AML-193 (cell line): Measurements from ENCODE around the gene SPTLC3.
A peak's percentile ranks its signal among the peaks of the same experiment; 100 is the strongest.

Experiments
- DNase-seq, 2 experiments: peaks; one replicate each; lab custom pipeline; 2025; lab: John Stamatoyannopoulos, UW

Gene SPTLC3

DNA sequence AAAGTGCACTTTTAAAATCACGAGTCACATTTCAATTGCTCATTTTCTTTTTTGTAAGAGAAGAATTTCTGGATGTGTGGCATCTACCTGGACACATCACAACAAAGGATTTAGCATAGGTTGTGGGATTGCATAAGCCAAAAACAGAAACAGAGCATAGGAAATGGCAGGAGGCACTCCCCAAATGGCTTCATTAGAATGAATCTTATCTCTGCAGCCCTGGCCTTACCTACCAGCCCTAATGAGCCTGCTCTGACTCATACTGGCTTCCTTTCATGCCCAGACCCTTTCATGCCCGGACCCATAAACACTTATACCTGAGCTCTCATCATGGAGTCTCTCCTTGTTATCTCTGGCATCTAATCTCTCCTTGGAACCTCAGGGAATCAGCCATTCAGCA is 23.9 kb upstream of the SPTLC3 start:
- DNase-seq = no peak

DNA sequence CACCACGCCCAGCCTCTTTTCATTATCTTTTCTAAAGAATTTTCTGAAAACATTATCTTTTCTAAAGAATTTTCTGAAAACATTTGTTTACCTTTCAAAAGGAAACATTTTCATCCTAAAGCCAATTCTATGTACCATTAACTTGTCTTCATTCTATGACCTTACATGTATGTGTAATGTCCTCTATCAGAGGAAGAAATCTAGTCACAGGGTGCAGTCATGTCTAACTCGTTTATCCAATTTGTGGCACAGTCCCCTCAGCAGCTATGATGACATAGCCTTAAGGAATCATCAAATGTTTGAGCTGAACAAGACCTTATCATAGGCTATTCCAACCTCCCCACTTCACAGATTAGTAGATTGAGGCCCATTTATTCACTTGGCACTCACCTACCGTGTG is 21.5 kb upstream of the SPTLC3 start:
- no peak for DNase-seq

DNA sequence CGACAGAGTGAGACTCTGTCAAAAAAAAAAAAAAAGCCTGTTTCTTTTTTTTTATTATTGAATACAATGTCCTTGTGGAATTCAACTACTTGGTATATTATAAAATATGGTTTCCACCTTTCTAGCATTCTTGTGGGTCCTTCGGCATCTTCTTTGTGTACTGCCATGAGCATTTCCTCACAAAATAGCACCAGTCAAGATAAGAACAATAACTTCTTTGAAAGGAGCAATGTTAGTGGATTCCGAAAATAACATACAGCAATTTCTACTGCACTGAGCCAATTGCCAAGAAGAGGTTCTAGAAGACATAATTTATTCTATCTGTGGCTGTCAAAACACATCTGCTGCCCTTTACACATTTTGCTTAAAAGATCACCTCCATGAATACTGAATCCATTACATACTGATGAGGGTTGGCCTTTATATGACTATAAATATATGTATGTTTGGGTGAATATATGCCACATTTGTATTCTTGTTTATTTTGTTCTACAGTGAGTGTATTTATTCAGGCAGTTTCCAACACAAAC is 19.1 kb upstream of the SPTLC3 start:
- DNase-seq = no peak

DNA sequence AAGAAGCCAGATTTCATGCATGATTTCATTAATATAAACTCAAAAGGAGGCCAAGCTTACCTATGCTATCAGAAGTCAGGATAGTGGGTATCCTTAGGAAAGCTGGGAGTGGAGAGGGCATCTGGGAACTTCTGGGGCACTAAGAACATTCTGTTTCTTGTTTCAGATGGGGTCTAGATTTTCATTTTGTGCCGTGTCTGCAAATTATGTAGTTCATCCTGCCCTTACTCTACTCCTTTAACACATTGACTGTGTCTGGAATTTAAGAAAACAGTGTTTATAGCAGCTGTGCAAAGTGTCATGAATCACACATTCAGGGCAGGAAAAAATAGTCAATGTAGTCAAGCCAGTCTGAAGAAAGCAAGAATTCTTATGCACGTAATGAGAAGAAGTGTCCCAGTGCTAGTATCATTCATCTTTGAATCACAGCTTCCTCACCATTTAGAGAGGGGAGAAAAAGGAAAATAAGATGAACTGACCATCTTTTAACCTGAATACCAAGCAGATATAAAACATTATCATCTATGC is 11.6 kb upstream of the SPTLC3 start:
- no peak for DNase-seq

DNA sequence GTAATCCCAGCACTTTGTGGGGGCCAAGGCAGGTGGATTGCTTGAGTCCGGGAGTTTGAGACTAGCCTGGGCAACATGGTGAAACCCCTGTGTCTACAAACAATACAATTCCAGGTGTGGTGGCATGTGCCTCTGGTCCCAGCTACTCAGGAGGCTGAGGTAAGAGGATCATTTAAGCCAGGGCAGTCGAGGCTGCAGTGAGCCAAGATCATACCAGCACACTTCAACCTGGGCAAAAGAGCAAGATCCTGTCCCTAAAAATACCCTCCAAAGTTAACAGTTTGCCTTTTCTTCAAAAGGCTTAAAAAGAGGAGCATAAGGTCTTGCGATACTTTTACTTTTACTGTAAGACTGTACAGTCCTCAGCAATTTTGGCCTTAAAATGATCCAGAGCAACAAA is 10.7 kb upstream of the SPTLC3 start:
- DNase-seq = no peak

DNA sequence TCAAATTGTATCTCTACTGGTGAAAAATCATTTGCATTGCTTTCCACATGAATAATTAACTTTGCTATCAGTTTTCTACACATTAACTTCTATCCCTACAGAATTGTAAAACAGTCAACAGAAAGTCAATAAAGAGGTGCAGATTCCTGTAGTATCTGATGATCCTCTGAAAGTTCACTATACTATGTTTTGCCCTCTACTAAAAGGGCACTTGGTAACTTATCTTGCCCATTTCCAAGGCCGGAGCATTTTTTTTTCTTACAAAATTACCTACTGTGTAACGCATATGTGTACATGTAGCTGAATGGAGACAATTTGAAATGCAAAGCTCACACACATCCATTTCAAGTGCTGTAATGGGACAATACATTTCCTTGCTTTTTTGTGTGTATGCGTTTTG is 9.6 kb upstream of the SPTLC3 start:
- no peak for DNase-seq

DNA sequence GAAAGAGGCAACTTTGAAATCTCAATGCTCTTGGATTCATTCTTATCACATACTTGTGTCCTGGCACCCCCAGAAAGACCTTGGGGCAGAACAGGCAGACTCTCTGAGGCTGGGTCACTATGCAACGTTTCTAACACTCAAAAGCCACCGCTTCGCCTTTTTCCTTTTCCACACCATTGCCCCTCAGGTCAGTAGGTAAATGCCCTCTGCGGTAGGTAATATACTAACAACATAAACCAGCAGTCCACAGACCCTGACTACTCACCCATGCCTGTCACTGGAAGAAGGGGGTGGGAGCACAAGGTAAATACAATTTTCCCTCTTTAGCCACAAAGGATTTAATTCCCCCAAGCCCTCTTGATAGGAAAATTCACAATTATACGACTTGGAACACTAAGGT is 6.5 kb upstream of the SPTLC3 start:
- no peak for DNase-seq

DNA sequence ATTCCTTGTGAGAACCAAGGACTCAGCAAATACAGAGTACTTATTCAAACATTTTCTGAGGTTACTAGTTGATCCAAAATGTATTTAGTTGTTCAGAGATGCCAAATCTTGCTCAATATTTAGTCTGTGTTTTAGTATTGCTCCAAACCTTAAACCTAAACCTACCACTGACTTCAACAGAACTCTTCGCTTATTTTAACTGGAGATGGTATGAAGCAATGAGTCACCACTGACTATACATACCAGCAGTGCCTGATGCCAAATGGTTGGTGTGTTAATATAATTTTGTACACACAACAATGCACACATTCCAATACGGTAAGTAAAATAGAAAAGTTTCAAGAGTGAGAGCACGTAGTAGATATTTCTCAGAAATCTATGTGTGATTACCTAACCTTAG is 1.9 kb upstream of the SPTLC3 start:
- no peak for DNase-seq

DNA sequence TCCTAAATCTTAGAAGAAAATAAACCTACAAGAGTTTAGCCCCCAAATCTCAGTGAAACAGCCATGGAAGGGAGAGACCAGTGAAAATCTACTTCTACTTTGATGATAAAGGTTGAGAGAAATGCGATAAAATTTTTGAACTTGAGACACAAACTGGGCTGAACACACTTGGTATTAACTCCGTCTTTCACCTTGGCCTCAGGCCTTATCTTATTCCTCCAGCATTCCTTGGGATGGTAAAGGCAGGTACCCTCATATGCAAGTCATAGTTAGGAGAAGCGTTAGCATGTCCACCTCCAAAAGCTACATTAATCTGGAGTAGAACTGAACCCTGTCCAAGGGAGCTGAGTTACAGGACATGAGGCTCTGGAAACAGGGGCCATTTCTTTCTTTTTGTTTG is 1.2 kb upstream of the SPTLC3 start:
- no peak for DNase-seq

DNA sequence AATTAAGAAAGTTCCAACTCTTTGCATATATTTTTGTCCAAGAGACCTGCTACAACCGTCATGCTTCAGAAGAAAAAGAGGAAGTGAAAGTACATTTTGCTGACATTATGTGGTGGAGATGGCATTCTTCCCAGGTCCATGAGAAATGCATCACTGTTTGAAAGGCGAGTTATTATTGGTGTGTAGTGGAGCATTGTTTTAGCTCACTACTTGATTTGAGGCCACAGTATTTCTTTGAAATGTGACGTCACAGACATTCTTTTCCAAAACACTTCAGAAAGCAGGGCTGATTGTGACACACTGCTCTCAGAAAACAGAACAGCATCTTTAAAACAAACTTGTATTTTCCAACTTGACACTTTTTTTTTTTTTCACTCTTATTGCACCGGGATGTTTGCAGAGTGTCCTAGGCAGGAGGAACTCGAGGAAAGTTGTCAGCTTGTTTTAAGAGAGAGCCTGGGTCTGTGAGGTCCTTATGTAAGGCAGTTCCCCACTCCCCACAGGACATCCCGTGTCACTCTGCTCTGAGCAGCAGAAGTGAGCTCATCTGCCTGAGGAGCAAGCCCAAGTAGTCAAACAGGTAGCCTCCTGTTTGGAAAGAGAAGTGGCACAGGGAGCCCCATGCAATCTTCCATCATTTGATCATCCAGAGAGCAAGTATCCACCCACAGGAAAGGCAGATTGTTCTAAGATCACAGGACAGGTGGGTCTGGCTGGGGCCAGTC is 1.1 kb downstream of the SPTLC3 start:
- DNase-seq = peak; percentile 75 to 83

DNA sequence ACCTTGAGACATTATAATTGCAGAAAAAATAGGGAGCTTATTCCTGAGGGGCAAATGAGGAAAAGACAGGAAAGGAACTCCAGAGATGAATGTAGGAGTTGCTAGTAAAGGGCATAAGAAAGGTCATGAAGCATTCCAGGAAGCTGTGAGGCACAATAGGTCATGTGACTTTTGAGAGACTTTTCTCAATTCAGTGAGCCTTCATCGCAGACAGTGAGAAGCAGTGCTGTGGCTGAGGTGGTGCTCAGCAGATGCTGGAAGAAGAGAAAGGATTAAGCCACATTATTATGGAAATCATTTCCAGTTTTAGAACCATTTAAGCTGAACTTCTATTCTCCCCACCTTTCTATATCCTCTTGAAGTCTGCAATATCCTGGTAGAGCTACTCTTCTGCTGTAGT is 4.1 kb downstream of the SPTLC3 start:
- DNase-seq = no peak

DNA sequence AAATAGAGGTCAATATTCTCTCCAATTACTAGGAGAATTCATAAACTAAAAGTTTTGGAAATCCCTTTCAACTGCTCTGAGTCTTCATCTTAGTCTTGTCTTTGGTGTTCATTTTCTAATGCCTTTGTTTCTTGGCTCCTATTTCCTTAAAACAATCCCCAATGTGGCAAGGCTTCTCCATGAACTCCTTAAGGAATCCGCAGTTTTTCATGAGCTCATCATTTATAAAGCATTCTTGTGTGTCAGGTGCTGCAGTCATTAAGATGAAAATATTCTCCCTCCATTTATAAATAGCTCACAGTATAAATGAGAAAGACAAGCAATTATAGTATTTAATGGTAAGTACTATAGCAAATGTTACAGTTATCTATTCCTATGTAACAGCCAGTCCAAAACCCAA is 4.6 kb downstream of the SPTLC3 start:
- DNase-seq = no peak

DNA sequence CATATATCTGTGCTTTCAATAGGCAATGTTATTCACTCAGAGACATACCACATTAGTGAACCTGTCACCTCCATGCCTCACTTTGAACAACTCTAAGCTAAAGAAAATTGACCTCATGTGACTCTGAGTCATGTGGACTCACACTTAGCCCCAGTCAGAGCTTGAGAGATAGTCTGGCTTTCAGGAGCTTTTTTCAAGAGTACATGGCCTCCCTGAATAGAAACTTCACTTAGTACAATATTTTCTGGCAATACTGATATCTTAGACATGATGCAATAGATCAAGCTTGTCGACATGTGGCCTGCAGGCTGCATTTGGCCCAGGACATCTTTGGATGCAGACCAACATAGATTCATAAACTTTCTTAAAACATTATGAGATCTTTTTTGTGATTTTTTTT is 8.5 kb downstream of the SPTLC3 start:
- DNase-seq = no peak

DNA sequence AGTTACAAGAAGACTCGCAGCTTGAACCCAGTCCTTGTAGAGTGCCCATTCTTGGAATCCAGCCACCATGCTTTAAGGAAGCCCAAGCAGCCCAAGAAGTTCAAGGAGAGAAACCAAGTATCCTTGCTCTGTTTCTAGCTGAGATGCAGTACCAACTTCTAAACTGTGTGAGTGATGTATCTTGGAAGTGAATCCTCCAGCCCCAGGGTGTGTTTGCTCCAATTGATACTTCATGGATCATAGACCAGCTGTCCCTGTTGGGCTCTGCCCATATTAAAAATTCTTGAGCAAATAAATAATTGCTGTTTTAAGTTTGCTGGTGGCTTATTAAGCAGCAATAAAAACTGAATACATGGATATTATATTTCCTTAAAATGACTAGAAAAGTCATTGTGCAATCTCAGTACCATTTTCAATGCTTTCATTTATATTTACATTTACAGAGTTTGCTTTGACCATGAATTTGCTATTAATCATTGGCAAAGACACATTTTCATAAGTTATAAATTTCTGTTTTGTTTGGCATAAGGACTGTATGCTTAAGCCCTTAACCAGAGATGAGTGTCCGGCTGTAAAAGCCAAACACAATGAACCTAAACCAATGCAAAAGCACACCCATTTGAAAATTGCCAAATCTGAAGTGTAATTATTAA is 9.2 kb downstream of the SPTLC3 start:
- no peak for DNase-seq

DNA sequence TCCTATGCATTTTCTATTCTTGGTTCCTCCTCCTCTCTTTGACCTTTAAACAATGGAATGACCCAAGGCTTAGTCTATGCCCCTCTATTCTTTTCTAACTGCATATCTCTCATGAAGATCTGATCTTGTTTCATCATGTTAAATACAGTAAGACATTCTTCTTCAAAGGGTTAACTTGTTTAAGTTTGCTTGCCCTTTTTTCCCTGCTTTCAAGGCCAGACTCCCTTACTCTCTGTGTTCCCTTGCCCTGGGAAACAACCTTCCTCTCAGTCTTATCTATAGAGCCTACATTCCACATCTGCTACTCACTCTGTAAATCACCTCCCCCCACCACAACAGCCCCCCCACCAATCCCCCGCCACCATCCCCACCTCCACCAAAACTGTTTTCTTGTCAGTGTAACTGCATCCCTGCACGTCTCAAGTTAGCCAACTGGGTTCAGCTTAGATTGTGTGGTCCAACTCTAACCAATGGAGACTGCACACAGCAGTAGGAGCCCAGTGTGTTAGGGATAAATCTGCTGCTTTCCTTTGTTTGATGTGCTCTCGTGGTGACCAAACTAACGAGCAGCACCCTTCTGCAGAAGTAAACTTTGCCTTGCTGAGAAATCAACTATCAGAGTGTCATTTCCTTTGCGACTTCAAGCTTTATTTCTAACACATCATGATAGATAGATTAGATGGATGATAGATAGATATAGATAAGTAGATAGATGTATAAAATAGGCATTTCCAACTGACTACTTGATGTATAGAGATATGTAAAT is 12.6 kb downstream of the SPTLC3 start:
- no peak for DNase-seq

DNA sequence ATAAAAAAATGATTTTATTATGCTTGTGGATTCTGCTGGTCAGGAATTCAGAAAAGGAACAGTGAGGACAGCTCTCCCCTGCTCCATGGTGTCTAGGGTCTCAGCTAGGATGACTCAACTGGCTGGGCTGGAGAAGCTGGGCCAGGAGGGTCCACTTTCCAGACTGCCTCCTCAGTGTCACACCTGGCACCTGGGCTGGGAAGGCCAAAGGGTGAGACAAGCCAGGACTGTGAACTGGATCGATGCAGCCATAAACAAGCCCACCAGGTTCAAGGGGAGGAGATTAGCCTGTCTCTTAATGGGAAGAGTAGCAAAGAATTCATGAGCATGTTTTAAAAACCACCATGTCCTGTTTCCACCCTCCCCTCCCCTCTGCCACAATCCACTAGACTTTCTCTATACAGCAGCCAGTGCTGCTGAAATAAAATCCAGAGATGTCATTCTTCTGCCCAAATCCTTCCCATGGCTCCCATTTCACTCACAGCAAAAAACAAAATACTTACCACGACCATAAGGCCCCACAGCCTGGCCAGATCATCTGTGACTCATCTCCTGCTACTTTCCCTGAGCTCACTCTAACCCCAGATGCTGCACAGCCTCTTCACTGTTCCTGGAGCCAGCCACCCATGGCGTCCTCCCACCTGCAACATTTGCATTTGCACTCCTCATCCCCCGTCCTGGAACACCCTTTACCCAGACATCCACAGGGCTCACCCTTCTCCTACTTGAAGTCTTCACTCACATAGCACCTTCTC is 13.8 kb downstream of the SPTLC3 start:
- DNase-seq = no peak

DNA sequence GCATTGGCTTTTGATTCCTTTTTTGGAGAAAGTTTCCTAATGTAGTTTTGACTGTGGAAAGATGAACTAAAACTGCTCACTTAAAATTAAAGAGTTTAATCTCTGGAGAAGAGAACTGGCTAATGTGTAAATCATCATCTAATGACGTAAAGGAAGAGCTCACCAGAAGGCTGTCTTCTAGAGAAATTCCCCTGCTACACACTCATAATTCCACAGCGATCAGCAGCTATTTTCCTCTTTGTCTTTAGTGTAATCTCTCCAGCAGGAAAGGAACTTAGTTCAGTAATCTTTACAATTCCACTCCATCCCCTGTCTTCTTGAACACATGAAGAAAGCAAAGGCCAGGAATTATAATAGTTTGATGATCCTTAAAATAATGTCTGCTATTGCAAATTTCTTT is 15.8 kb downstream of the SPTLC3 start:
- no peak for DNase-seq

DNA sequence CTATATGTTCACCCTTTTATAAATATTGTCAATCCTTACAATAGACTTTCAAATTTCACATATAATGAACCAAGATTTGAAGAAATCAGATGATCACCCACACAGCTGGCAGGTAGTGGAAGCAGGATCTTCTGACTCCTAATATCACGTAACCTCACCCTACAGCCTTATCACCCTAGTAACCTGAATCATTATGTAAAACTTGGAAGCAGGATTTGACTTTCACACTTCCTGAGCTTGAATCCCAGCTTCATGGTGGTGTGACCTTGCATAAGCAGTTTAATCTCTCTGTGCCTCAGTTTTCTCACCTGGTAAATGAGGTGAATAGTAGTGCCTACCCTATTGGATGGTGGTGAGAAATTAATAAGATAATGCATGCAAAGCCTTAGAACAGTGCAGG is 16.4 kb downstream of the SPTLC3 start:
- DNase-seq = no peak

DNA sequence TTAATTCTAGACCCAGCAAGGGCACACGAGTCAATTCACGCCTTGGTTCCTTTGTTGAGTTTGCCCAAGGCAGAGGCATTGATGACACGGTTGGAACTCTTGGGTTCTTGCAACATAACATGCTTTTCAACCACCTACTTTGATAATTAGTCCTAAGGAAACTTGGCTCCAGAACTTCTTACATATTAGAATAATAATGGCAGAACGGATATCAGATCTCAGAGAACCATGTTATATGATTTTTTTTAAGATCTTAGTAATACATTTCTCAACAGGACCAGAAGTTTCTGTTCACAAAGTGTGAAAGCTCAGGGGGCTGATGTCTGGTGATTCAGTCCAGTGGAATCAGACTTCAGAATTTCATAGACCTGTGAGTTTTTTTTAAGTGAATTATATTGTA is 19.2 kb downstream of the SPTLC3 start:
- DNase-seq = no peak

DNA sequence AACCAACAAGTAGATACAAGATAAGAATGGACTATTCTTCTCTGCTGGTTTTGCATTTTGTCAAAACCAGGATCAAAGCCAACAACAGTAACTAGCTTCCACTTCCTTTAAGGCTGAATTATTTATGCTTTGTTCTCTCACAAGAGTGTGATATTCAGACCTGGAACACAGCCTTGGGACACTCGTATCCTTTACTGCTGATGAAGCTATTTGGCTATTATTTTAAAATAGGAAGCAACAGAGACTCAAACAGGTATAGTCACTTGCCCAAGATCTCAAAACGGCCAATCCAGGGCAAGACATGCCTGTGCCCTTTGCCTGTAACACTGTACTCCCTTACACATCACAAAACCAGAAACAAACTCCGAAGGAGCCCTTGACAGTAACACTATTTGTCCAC is 19.9 kb downstream of the SPTLC3 start:
- DNase-seq = no peak

DNA sequence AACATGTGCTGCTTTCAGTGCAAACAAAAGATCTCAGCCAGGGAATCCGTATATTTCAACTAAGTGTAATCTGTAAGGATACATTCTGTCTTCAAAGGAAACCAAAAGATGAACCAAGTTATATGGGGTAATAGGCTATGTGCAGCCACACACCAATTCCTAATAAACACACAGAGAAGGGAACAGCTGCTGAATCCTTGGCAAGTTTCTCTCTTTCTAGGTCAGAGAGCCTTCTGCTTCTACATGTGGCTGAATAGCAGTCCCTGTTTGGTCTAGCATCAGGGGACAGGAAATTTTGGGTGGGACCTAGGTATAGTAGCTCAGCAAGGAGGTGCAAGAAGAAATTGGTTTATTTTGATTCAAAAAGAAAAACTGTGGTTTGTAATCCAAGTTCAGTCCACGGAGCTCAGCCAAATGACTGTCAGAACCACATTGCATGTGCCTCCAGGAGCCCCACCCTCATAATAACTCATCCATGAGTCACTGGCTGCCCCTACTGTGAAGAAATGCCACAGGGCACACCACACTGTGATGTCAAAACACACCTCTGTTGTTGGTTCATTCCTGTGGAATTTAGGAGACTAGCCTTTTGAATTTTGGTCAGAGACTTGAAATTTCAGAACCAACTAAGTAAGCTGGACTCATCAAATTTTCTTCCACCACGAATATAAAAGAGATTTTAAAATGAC is 21.1 kb downstream of the SPTLC3 start:
- DNase-seq = no peak
